Measurements from ENCODE around the gene KIRREL3.

KIRREL3 gene

GRCh38 chr11:126480410-126481302 is 519.9 kb downstream of the KIRREL3 start:
- TF ChIP-seq EZH2phosphoT487 (IDR thresholded peaks at IDR 0.05; ENCODE audit: low read depth), result no peak
- peak; percentile 92 for TF ChIP-seq CTCF (IDR thresholded peaks at IDR 0.05; ENCODE audit: low read depth, low read length)
- H3K27ac ChIP-seq (ENCODE audit: low read length), result no peak overlapping the region
- H3K27me3 ChIP-seq (ENCODE audit: low read depth, low read length), result 0 out of 2 replicates have a peak, but pooled peaks cover 4% of the 10 kb centered on the region
- H3K9me3 ChIP-seq (ENCODE audit: insufficient read depth, low read length), result no peaks in the 10 kb centered on the region
- no peaks in the 10 kb centered on the region for H3K79me2 ChIP-seq (ENCODE audit: low read length)
- peak overlapping the region; percentile 63 for H3K9ac ChIP-seq (ENCODE audit: low read length)
- peak overlapping the region; percentile 73 for H3K4me3 ChIP-seq (ENCODE audit: low read length)
- no peaks in the 10 kb centered on the region for H3K36me3 ChIP-seq (replicated peaks; ENCODE audit: low read depth, low read length)
- peak overlapping the region; percentile 100 for H2AFZ ChIP-seq (ENCODE audit: low read depth, low read length)
- peak overlapping the region; percentile 95 for H3K4me2 ChIP-seq (ENCODE audit: low read length)
- H3K4me1 ChIP-seq (ENCODE audit: low read length), result peaks cover 23% of the 10 kb centered on the region
- H4K20me1 ChIP-seq (ENCODE audit: insufficient read depth, low read length), result no peaks in the 10 kb centered on the region

GRCh38 chr11:126480015-126480409 is 520.6 kb downstream of the KIRREL3 start:
- Histone ChIP-seq H2AFZ (ENCODE audit: low read depth, low read length) (peak overlapping the region; percentile 100; the same call in 1 of the 2 replicates), H3K36me3 (replicated peaks; ENCODE audit: low read depth, low read length) (no peaks in the 10 kb centered on the region), H3K4me3 (ENCODE audit: low read length) (0 out of 2 replicates have a peak overlapping the region, but pooled peaks have one; percentile 73), H3K4me1 (ENCODE audit: low read length) (peaks cover 17% of the 10 kb centered on the region), H3K9ac (ENCODE audit: low read length) (no peak overlapping the region), H3K27me3 (ENCODE audit: low read depth, low read length) (0 out of 2 replicates have a peak, but pooled peaks cover 4% of the 10 kb centered on the region), H3K79me2 (ENCODE audit: low read length) (no peaks in the 10 kb centered on the region), H4K20me1 (ENCODE audit: insufficient read depth, low read length) (no peaks in the 10 kb centered on the region), H3K27ac (ENCODE audit: low read length) (no peak overlapping the region), H3K4me2 (ENCODE audit: low read length) (peak overlapping the region; percentile 95), H3K9me3 (ENCODE audit: insufficient read depth, low read length) (no peaks in the 10 kb centered on the region)
- TF ChIP-seq CTCF (IDR thresholded peaks at IDR 0.05; ENCODE audit: low read depth, low read length) (no peak), EZH2phosphoT487 (IDR thresholded peaks at IDR 0.05; ENCODE audit: low read depth) (no peak)

GRCh38 chr11:126479178-126479930 is 521.2 kb downstream of the KIRREL3 start:
- Histone ChIP-seq H3K79me2 (ENCODE audit: low read length) (no peaks in the 10 kb centered on the region), H3K4me3 (ENCODE audit: low read length) (no peak overlapping the region), H2AFZ (ENCODE audit: low read depth, low read length) (no peak overlapping the region), H3K4me2 (ENCODE audit: low read length) (no peak overlapping the region), H3K27ac (ENCODE audit: low read length) (no peak overlapping the region), H3K27me3 (ENCODE audit: low read depth, low read length) (0 out of 2 replicates have a peak, but pooled peaks cover 4% of the 10 kb centered on the region), H3K9me3 (ENCODE audit: insufficient read depth, low read length) (no peaks in the 10 kb centered on the region), H4K20me1 (ENCODE audit: insufficient read depth, low read length) (no peaks in the 10 kb centered on the region), H3K36me3 (replicated peaks; ENCODE audit: low read depth, low read length) (no peaks in the 10 kb centered on the region), H3K4me1 (ENCODE audit: low read length) (peaks cover 10% of the 10 kb centered on the region), H3K9ac (ENCODE audit: low read length) (no peak overlapping the region)
- TF ChIP-seq CTCF (IDR thresholded peaks at IDR 0.05; ENCODE audit: low read depth, low read length), result no peak
- TF ChIP-seq EZH2phosphoT487 (IDR thresholded peaks at IDR 0.05; ENCODE audit: low read depth), result no peak

GRCh38 chr11:126478466-126478865 is 522.1 kb downstream of the KIRREL3 start:
- H3K4me1 ChIP-seq (ENCODE audit: low read length), result peaks cover 9% of the 10 kb centered on the region
- no peak overlapping the region for H3K27ac ChIP-seq (ENCODE audit: low read length)

More at GRCh38 chr11:126478466-126478865, 522.1 kb downstream of the KIRREL3 start:
- Histone ChIP-seq H3K4me2 (ENCODE audit: low read length) (no peak overlapping the region; the same call in 1 of the 2 replicates), H3K27me3 (ENCODE audit: low read depth, low read length) (0 out of 2 replicates have a peak, but pooled peaks cover 4% of the 10 kb centered on the region), H2AFZ (ENCODE audit: low read depth, low read length) (no peak overlapping the region), H4K20me1 (ENCODE audit: insufficient read depth, low read length) (no peaks in the 10 kb centered on the region), H3K79me2 (ENCODE audit: low read length) (no peaks in the 10 kb centered on the region), H3K36me3 (replicated peaks; ENCODE audit: low read depth, low read length) (no peaks in the 10 kb centered on the region), H3K9me3 (ENCODE audit: insufficient read depth, low read length) (no peaks in the 10 kb centered on the region), H3K4me3 (ENCODE audit: low read length) (no peak overlapping the region), H3K9ac (ENCODE audit: low read length) (no peak overlapping the region)
- TF ChIP-seq EZH2phosphoT487 (IDR thresholded peaks at IDR 0.05; ENCODE audit: low read depth) (no peak), CTCF (IDR thresholded peaks at IDR 0.05; ENCODE audit: low read depth, low read length) (no peak)
